Measurements from ENCODE around the gene GALNT2. TPM values are rescaled to one million over a fixed set of nuclear protein-coding genes. Genes with fewer than 3 reads are reported as not detected.

Gene GALNT2
- polyA plus RNA-seq, 1 donor, result 50.1 TPM

- DNase-seq, result no peak
Measured at GRCh38 chr1:230301822-230302221, 234.8 kb downstream of the GALNT2 start.

GRCh38 chr1:230303069-230303468 lies 236.0 kb downstream of the GALNT2 start:
- DNase-seq, result no peak

- no peak for DNase-seq
Measured at GRCh38 chr1:230303822-230304221, 236.8 kb downstream of the GALNT2 start.

GRCh38 chr1:230306169-230306568 lies 239.1 kb downstream of the GALNT2 start:
- DNase-seq, result no peak

GRCh38 chr1:230307213-230307612 lies 240.2 kb downstream of the GALNT2 start:
- DNase-seq, result no peak

- DNase-seq, result no peak
Measured at GRCh38 chr1:230308039-230308438, 241.0 kb downstream of the GALNT2 start.

GRCh38 chr1:230308821-230309220 lies 241.8 kb downstream of the GALNT2 start:
- no peak for DNase-seq

GRCh38 chr1:230309646-230310177 lies 242.7 kb downstream of the GALNT2 start:
- no peak for DNase-seq

- peak; percentile 73 for DNase-seq
Measured at GRCh38 chr1:230310381-230311163, 243.5 kb downstream of the GALNT2 start.

- DNase-seq, result no peak
Measured at GRCh38 chr1:230312676-230313075, 245.6 kb downstream of the GALNT2 start.

GRCh38 chr1:230313453-230314141 lies 246.6 kb downstream of the GALNT2 start:
- no peak for DNase-seq

- DNase-seq, result no peak
Measured at GRCh38 chr1:230314142-230314470, 247.1 kb downstream of the GALNT2 start.

GRCh38 chr1:230315099-230315498 lies 248.1 kb downstream of the GALNT2 start:
- no peak for DNase-seq

GRCh38 chr1:230316864-230317745 lies 250.1 kb downstream of the GALNT2 start:
- DNase-seq, result no peak

GRCh38 chr1:230317823-230318819 lies 251.1 kb downstream of the GALNT2 start:
- no peak for DNase-seq

- no peak for DNase-seq
Measured at GRCh38 chr1:230319014-230319747, 252.1 kb downstream of the GALNT2 start.

- DNase-seq, result no peak
Measured at GRCh38 chr1:230320804-230321203, 253.8 kb downstream of the GALNT2 start.

- no peak for DNase-seq
Measured at GRCh38 chr1:230321341-230321740, 254.3 kb downstream of the GALNT2 start.

- DNase-seq, result no peak
Measured at GRCh38 chr1:230321741-230322420, 254.8 kb downstream of the GALNT2 start.

GRCh38 chr1:230322421-230322756 lies 255.4 kb downstream of the GALNT2 start:
- no peak for DNase-seq

All from left kidney (tissue), 2 donors.